Stimulated activated CD8-positive, alpha-beta memory T cell treated with anti-CD3 and anti-CD28 coated beads, Interleukin-2, amount 100 ng/mL, for 48 hours (primary cell): Measurements from ENCODE around the gene EDNRA.
"Not testable (repeated sequence)": the region's sequence is repeated elsewhere in the genome, so short reads cannot be mapped to it uniquely, and the experiment has no call there.

ENCODE experiments used
- DNase-seq, 2 donors: peaks; one replicate each; pipeline ENCODE4 v3.0.0-alpha.2; 2020; ENCODE audit warnings: low read depth in 2 of 2

Gene EDNRA

GRCh38 chr4:147480891-147481576, at the start of gene EDNRA:
EDNRA (plus strand) TSS chr4:147481097; CDS start chr4:147485682, 4,585 bp downstream.
- peak in 1 of 2 donors; percentile 0 for DNase-seq

GRCh38 chr4:147434370-147434769, 46.5 kb upstream of the EDNRA start:
- not testable (repeated sequence) for DNase-seq

- DNase-seq, result no peak
These were observed 40.5 kb upstream of the EDNRA start for GRCh38 chr4:147440442-147440841.

GRCh38 chr4:147447786-147448185, 33.1 kb upstream of the EDNRA start:
- DNase-seq, result no peak

- no peak for DNase-seq
These were observed 27.2 kb upstream of the EDNRA start for GRCh38 chr4:147453561-147454141.

- DNase-seq, result no peak
These were observed 24.2 kb upstream of the EDNRA start for GRCh38 chr4:147456706-147457105.

- DNase-seq, result no peak
These were observed 19.7 kb upstream of the EDNRA start for GRCh38 chr4:147461161-147461560.

- no peak for DNase-seq
These were observed 17.8 kb upstream of the EDNRA start for GRCh38 chr4:147463065-147463464.

GRCh38 chr4:147465461-147465860, 15.4 kb upstream of the EDNRA start:
- DNase-seq, result no peak

GRCh38 chr4:147477439-147477838, 3.5 kb upstream of the EDNRA start:
- DNase-seq, result no peak

- DNase-seq, result no peak
These were observed 1.5 kb upstream of the EDNRA start for GRCh38 chr4:147479376-147479775.

GRCh38 chr4:147479786-147480185, 1.1 kb upstream of the EDNRA start:
- no peak for DNase-seq

GRCh38 chr4:147480502-147480890, 401 bp upstream of the EDNRA start:
- DNase-seq, result no peak

GRCh38 chr4:147481577-147482109, 746 bp downstream of the EDNRA start:
- no peak for DNase-seq

GRCh38 chr4:147482281-147482680, 1.4 kb downstream of the EDNRA start:
- no peak for DNase-seq

GRCh38 chr4:147485167-147485566, 4.3 kb downstream of the EDNRA start:
- DNase-seq, result no peak

- DNase-seq, result no peak
These were observed 6.7 kb downstream of the EDNRA start for GRCh38 chr4:147487616-147488015.

- no peak for DNase-seq
These were observed 7.7 kb downstream of the EDNRA start for GRCh38 chr4:147488556-147488955.

GRCh38 chr4:147491086-147491485, 10.2 kb downstream of the EDNRA start:
- no peak for DNase-seq

- no peak for DNase-seq
These were observed 11.4 kb downstream of the EDNRA start for GRCh38 chr4:147492306-147492705.

- no peak for DNase-seq
These were observed 11.9 kb downstream of the EDNRA start for GRCh38 chr4:147492761-147493160.

- no peak for DNase-seq
These were observed 12.4 kb downstream of the EDNRA start for GRCh38 chr4:147493307-147493706.

- no peak for DNase-seq
These were observed 13.4 kb downstream of the EDNRA start for GRCh38 chr4:147494301-147494700.
